Endometrium (tissue), 2 donors: ENCODE measurements around the gene PCBP1.
"Not testable (repeated sequence)": the region's sequence is repeated elsewhere in the genome, so short reads cannot be mapped to it uniquely, and the experiment has no call there.

Experiments
- FAIRE-seq: peaks from 2 replicates; lab custom pipeline; 2012; peaks lifted over from hg19 to GRCh38; lab: Jason Lieb, UNC
- donor health status: control.
- donor health status: control.

Gene PCBP1

DNA sequence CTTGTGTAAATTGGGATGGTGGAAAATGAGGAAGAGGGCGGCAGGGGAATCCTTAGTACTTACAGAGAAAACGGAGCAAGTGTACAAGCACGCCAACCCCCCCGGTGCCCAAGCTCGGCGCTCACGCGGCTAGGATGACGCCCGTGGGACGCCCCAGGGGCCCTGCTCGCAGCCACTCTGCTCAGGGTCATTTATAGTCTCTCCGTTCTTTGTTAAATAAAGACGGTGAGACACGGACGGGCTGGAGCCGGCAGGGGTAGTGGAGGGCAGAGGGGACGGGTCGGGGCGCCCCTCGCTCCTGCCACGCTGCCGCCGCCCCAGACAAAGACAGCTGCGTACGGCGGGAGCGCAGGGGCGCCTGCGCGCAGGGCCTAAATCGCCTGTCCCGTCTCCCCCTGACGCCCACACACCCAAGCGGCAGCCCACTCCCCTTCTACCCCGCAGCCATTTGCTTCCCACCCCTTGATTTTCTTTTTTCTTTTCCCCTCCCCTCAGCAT lies 37.8 kb downstream of the PCBP1 start:
- FAIRE-seq: no peak

DNA sequence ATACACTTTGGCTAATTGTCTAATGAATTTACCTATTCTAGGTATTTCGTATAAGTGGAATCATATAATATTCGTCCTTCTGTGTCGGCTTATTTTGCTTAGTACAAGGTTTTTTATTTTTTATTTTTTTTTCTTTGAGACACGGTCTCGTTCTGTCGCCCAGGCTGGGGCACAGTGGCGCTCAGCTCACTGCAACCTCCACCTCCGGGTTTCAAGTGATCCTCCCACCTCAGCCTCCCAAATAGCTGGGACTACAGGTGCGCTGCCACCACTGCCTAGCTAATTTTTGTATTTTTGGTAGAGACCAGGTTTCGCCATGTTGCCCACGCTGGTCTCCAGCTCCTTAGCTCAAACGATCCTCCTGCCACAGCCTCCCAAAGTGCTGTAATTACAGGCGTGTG lies 38.2 kb downstream of the PCBP1 start:
- no peak for FAIRE-seq

DNA sequence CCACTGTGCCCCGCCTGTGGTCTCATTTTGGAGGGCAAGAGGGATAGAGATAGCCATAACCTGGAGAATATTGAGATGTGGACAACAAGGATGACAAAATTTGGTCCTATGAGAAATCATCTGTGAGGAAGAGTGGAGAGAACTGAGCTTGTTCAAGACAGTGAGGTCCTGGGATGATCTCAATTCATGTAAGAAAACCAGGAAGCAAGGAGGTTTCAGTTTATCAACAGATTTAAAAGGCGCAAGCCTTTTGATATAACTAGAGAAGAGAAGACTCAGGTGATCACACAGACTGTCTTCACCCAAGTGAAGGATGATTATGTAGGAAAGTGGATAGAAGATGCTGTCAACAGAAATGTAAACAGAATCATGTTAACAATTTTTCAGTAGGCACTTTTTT lies 39.1 kb downstream of the PCBP1 start:
- FAIRE-seq: no peak

DNA sequence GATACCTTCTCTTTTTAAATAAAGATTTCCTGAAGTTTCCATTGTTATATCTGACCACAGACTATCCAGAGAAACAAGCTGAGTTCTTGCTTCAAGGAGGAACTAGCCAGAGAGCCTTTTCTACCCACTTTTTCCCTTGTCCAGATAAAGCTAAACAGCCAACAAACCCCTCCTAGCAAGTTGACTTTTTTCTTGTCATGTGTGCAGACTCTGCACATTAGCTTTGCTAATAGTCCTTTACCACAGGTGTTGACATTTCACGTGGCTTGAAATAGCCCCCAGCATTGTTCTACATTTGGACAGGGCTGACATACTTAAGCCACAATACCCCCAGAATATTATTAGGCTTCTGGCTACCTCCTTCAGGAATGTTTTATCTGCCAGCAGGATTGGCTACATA lies 40.7 kb downstream of the PCBP1 start:
- FAIRE-seq: no peak

DNA sequence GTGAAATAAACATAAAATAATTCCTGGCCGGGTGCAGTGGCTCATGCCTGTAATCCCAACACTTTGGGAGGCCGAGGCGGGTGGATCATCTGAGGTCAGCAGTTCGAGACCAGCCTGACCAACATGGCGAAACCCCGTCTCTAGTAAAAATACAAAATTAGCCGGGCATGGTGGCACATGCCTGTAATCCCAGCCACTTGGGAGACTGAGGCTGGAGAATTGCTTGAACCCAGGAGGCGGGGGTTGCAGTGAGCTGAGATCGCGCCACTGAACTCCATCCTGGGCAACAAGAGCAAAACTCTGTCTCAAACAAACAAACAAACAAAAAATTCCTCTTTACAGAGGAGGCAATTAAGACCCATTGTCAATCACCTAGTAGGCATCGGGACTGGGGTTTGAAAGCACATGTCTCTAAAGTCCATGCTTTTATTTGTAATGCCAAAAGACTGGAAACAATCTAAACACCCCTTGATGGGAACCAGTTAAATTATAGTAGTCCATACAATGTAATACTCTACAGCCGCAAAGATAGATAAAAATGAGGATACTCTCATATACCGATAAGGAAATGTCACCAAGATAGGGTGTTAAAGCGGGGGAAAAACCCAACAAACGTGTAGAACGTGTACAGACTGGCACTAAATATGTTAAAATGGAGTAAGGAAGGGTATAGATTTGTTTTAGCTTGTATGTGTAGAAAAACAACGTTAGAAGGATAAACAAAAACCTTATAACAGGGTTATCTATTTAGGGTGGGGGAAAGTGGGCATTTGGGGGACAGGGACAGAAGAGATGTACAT lies 44.3 kb downstream of the PCBP1 start:
- FAIRE-seq: not testable (repeated sequence)

DNA sequence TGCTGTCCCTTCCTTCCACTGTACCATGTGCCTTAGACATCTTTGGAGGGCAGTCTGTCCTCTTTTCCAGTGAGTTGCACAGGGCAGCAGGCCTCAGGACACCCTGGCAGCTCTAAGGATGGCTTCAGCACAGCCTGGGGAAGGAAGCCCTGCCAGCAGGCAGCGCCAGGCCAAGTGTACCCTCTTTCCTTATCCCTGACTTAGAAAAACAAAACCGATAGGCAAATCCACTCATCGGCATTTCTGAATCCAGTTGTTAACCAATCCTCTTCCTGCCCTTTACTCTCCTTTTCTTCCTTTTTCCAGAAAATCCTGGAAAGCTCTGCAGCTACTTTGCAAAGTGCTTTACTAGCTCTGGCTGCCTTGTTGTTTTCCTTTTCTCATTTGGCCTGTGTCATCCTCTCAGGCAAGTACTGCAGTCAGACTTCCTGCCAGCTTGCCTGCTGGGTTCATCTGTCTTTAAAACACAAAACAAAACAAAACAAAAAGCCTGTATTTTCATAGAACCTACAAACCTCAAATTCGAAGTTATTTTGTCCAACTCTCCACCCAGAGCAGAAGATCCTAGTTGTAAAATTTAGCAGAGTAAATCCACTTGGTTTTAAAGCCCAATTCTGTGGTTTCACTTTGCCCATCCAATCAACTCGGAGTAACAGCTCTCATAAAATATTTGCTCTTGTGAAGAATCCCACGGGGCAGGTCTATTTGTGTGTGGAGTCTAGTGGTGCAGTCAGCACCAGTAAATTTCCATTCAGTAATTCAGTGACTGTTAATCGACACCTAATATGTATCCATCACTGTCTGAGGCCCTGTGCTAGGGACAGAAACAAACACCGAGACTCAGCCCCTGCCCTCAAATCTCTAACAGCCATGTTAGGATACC lies 45.2 kb downstream of the PCBP1 start:
- FAIRE-seq: no peak

DNA sequence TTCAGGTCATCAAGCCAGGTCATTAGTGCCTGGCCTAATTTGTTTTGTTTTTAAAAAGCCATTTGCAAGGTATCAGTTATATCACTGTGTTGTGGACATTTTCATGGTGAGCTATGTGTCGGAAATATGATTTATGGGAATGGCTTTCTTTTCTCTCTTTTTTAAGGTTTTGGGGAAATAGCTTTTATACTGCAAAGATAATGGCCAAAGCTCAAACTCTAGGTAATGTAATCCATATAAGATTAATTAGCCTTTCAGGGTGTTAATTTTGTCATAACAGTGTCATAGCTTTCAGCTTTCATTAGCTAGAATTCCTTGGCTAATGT lies 45.8 kb downstream of the PCBP1 start:
- FAIRE-seq: no peak

DNA sequence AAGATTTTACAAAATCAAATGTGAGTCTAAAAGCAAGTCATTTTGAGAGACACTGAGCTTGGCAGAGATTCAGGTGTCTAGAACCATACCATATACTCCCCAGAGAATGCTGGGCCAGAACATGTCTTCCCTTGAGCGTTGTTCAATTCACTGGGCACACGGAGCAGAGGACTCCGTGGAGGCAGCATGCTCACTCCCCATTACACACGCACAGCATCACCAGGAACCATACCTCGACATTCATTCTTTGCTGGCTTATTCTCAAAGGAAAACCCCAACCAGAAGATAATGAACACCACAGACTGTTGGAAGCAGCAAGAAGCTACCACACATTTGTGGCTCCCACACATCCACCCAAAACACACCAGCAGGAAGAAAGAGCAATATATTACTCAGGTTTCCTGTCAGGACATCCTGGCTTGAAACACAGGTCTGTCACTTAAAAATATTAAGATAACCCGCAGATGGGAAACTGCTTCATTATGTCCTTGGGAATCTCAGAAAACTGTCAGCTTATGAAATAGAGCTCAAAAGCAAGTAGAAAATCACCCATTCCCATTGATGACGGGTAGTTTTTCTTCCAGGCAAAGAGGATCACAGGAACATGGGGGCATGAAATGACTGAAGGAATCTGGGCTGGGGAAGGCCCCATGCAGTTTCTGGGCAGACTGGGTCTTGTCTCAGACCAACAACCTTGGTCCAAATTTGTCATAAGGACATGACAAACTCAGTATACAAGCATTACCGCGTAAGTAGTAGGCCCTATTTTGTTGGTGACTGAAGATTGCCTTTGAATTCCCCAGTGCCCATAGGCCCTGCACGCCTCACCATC lies 46.4 kb downstream of the PCBP1 start:
- FAIRE-seq: no peak

DNA sequence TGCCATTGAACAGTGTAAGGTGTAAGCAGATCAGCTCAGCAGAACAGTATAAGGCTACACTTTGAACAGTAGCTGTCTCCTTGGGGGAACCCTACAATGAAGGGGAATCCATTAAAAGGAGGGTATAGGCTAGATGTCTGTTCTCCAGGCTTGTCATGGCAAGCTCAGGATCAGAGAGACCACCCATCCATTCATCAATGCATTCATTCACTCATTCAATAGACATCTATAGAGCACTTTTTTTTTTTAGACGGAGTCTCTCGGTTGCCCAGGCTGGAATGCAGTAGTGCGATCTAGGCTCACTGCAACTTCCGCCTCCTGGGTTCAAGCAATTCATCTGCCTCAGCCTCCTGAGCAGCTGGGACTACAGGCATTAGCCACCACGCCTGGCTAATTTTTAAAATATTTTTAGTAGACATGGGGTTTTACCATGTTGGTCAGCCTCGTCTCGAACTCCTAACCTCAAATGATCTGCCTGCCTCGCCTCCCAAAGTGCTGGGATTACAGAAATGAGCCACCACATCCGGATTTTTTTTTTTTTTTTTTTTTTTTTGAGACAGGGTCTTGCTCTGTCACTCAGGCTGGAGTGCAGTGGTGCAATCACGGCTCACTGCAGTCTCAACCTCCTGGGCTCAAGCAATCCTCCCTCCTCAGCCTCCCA lies 47.2 kb downstream of the PCBP1 start:
- FAIRE-seq: not testable (repeated sequence)
